ENCODE data around the gene SQSTM1.

The SQSTM1 gene

DNA sequence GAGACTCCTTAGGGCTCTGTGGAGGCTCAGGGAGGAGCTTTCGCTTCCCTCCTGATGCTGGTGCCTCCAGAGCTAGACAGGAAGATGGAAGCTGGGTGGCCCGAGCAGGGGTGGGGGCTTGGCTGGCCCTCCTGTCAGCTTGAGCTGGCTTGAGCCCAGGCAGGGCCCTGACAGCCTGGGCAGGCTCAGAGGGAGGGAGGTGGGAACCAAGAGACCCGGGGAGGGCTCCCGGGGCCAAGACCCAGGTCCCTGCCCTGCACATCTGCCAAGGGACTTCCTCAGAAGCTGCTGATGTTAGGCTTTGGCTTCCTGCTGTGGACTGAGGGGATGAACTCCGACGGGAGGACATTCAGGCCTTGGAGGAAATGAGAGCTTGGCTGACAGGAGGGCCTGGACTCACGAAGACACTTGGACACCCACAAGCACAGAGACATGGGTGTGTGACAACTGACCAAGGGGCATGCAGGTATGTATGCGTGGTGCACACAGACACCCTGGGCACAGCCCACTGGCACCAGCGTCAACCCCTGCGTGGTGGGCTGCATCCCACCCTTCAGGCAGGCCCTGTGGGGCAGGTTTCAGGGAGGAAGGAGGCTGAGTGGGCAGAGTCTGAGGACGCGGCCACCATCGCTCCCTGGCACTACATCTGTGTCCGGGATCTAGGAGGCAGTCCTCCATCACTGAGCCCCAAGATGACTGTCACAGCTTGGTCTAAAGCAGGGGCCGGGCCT is 28.7 kb upstream of the SQSTM1 start:
- H3K4me3 ChIP-seq (ENCODE audit: low read length): no peak overlapping the region
- TF ChIP-seq ZNF274 (IDR thresholded peaks at IDR 0.05; ENCODE audit: low read depth, low read length): no peak

DNA sequence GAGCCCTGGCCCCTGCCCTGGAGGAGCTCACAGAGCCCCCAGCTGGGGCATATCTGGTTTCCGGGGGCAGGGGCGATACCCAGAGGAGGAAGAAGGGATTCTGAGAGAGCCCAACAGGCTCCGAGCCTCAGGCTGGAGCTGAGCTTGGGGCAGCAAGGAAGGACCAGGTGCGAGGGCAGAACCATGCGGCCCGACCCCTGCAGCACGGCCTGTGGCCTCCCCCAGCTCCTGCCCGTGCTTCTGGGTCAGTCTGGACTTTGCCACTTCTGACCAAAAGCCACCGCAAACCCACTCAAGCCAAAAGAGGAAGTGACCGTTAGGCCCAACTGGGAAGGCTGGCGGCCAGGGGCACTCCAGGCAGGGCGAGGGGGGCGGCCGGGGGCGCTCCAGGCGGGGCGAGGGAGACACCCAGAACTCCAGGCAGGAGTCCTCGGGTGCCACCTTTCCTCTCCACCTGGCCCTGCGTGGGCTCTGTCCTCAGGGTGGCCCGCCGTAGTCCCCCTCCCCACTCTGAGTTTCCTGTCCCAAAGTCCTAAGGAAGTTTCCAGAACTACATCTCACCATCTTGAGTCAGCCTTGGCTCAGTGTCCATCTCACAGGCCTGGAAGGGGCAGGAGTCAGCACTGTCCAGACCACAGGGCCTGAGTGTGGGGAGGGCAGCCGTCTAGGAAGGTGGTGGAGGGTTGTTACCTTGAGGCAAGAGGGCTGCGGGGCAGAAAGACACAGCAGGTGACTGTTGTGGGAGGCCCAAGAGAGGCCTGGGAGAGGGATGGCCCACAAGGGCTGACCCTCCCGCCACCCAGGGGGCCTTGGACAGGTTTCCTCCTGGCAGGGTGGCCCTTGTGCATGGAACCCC is 27.9 kb upstream of the SQSTM1 start:
- H3K4me3 ChIP-seq (ENCODE audit: low read length): no peak overlapping the region
- TF ChIP-seq ZNF274 (IDR thresholded peaks at IDR 0.05; ENCODE audit: low read depth, low read length): no peak

DNA sequence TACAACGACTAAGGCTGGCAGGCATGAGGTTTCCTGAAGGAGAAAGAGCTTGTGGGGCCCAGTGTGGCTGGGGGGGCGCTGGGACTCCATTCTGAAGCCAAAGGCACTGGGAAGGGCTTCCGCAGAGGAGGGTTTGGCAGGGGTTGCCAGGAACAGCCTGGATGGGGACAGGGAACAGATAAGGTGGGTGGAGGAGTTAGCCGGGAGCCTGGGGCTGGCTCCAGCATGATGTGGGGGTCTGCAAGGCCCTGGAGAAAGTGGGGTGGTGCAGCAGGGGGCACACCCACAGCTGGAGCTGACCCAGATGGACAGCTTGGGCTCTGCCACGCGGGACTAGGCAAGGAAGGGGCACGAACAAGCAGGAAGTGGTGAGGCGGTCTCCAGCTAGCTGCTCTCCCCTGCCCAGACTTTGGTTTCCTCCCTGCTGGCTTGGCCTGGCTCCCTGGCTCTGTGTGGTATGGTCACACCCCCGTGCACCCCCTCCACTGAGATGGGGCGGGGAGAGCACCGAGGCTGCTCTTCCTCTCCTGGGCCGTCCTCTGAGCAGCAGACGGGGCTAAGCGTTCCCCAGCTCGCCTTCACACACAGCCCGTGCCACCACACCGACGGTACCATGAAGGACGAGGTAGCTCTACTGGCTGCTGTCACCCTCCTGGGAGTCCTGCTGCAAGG is 27.1 kb upstream of the SQSTM1 start, which contains the start of gene LTC4S:
TSS of gene LTC4S (plus strand) at position 519 of the 672 bp plus-strand sequence. CDS start at position 614, 95 bp downstream.
- H3K4me3 ChIP-seq (ENCODE audit: low read length): no peak within 1 kb of the TSS
- no peak for TF ChIP-seq ZNF274 (IDR thresholded peaks at IDR 0.05; ENCODE audit: low read depth, low read length)

DNA sequence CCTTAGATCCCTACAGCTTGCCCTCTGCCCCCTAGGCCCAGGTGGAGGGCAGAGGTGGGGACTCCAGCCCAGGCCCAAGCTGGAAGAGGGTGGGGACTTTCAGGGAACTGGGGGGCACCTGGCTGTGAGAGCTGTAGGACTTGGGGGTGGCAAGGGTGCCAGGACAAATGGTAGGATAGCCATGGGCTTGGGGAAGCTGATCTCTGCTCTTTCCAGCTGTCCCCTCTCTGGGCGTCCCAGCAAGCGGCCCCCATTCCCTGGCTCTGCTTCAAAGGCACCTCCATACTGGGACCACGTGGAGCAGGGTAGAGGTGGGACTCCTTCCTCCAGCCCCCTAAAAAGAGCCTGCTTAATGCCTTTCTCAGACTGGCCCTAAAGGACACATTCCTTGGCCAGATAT is 26.5 kb upstream of the SQSTM1 start:
- no peak overlapping the region for H3K4me3 ChIP-seq (ENCODE audit: low read length)
- no peak for TF ChIP-seq ZNF274 (IDR thresholded peaks at IDR 0.05; ENCODE audit: low read depth, low read length)

DNA sequence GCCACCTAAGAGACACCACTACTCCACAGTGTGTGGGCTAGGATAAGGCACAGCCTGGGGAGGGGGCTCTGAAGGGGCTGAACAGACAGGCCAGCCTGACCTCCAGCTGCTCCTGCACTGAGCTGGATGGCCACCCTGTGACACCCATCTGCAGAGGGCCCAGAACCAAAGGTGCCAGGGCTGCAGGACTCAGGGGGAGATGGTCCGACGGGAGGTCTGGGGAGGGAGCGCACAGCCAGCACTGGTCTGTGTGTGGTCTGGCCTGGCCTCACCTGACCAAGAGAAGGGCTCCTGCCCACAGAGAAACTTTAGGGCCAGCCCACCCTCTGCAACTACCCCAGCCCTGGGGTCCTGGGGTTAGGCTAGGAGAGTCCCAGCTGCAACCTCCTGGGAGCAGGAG is 26.1 kb upstream of the SQSTM1 start:
- no peak for TF ChIP-seq ZNF274 (IDR thresholded peaks at IDR 0.05; ENCODE audit: low read depth, low read length)
- H3K4me3 ChIP-seq (ENCODE audit: low read length): no peak overlapping the region

DNA sequence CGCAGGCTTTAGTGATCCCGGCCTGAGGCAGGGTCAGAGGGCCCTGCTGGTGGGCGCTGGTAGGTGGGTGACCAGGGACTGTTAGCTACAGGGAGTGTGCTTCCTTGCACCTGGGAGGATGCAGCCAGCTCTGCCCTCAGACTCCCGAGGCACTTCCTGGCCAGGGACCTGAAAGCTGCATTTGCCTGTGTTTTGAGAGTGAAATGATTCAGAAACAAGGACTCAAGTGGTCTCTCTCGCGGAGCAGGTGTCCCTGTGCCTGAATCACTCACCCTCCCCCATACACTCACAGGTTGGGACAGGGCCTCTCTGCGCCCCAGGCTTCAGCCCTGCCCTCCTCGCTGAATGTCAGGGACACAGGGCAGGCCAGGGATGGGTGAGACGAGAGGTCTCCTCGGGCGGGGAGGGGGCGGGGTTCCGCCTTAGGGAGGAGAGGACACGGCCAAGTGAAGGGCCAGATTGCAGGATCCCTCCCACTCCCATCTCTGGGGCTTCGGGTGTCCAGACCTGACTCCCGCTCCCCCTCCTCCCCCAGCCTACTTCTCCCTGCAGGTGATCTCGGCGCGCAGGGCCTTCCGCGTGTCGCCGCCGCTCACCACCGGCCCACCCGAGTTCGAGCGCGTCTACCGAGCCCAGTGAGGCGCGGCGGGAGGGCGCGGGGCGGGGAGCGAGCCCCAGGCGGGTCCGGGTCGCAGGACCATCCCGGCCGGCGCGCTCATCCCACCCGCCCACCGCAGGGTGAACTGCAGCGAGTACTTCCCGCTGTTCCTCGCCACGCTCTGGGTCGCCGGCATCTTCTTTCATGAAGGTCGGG is 25.4 kb upstream of the SQSTM1 start:
- no peak for TF ChIP-seq ZNF274 (IDR thresholded peaks at IDR 0.05; ENCODE audit: low read depth, low read length)
- peak overlapping the region; percentile 59; the same call in 1 of the 2 replicates for H3K4me3 ChIP-seq (ENCODE audit: low read length)

DNA sequence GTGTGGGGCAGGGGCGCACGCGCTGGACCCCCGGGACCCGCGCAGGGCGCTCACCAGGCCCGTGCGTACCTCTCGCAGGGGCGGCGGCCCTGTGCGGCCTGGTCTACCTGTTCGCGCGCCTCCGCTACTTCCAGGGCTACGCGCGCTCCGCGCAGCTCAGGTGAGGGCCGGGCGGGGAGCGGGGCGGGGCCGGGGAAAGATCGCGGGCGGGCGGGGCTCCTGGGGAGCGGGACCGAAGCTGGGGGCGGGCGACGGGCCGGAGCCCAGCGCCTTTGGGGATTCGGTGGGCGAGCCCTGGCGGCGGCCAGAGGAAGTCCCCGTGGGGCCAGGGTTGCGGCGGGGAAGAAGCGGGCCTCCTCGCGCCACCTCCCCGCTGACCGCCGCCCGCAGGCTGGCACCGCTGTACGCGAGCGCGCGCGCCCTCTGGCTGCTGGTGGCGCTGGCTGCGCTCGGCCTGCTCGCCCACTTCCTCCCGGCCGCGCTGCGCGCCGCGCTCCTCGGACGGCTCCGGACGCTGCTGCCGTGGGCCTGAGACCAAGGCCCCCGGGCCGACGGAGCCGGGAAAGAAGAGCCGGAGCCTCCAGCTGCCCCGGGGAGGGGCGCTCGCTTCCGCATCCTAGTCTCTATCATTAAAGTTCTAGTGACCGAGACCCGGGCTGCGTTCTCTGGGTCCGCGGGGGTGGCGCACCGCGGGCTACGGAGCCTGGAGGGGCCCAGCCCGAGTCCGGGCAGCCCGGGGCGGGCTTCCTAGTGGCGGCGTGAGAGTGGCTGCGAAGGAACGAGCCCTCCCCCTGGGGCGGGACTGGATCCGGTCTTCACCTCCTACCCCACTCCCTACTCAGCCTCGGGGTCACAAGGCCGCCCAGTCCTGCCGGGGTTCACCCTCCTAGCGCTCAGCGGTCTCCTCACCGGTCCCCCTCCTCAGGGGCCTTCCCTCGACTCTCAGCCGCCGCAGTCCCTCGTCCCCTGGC is 24.6 kb upstream of the SQSTM1 start:
- no peak for TF ChIP-seq ZNF274 (IDR thresholded peaks at IDR 0.05; ENCODE audit: low read depth, low read length)
- peak overlapping the region; percentile 59; the same call in 1 of the 2 replicates for H3K4me3 ChIP-seq (ENCODE audit: low read length)

DNA sequence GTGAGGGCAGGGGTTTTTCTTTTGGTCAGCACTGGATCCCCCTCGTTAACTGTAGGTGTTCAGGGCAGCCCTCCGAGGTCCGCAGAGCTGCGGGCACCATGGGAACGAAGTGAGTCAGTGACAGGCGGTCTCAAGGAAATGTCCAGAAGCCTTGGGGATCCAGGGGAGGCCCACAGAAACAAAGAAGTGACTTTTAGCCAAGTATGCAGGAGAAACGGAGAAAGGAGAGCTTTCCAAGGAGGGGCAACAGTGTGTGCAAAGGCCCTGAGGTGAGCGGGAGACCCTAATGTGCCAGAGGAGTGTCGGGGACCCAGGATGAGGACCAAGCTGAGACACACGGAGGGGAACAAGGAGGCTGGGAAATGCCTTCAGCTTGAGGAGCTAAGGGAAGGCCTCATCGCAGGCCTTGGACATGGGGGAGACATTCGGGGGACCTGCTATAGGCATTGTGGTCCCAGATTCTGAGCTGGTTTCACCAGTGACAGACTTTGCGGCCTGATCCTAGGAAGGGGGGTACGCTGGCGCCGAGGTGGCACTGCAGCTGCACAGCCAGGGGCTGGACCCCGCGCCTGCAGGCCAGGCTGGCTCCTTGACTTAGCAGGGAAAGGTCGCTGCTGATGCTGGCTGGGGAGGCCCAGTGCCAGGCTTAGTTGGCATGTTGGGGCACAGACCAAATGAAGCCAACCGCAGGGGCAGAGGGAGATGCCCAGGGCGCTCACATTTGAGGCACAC is 23.7 kb upstream of the SQSTM1 start:
- H3K4me3 ChIP-seq (ENCODE audit: low read length): peak overlapping the region; percentile 59; the same call in 1 of the 2 replicates
- no peak for TF ChIP-seq ZNF274 (IDR thresholded peaks at IDR 0.05; ENCODE audit: low read depth, low read length)

DNA sequence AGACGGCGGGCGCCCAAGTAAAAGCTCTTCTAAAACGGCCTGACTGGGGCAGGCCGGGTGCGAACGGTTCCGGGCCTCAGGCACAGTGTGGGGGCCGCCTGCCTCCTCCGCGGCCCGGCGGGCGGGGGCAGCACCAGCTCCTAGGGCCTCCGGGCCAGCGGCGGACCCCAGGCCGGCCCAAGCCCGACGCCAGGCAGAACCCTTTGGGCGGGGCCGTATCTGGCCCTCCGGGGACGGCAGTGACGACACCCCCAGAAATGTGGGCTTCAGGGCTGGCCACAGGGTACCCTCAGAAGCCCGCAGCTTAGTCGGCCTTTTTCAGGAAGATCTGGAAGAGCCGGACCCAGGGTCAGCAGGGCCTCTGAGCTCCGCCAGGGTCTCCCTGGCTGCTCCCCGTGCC is 23.0 kb upstream of the SQSTM1 start:
- TF ChIP-seq ZNF274 (IDR thresholded peaks at IDR 0.05; ENCODE audit: low read depth, low read length): no peak
- no peak overlapping the region for H3K4me3 ChIP-seq (ENCODE audit: low read length)

DNA sequence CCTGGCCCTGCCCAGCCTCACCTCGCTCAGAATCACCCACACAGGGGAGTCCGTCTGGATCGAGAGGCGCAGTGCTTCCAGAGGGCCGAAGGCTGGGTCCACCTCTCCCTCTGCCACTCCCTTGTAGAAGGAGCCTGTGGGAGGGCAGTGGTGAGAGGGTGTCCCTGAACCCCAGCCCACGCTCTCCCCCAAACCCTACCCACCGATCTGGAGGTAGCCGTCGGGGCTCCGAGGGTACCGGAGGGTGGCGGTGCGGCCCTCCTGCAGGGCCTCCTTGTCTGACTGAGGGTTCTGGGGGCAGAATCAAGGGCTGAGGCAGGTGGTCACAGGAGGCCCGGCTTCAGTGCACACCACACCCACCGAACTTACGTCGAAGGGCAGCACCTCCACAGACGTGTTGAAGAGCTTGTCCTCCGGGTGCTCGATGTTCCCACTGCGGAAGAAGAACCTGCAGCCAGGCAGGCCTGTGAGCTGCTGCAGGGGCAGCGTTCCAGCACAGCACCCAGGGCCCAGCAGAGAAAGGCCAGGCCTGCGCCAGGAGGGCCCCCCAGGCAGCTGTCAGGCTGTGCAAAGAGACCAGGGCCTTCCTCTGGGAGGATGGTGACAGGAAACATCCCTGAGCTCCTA is 22.4 kb upstream of the SQSTM1 start:
- no peak for TF ChIP-seq ZNF274 (IDR thresholded peaks at IDR 0.05; ENCODE audit: low read depth, low read length)
- H3K4me3 ChIP-seq (ENCODE audit: low read length): no peak overlapping the region

DNA sequence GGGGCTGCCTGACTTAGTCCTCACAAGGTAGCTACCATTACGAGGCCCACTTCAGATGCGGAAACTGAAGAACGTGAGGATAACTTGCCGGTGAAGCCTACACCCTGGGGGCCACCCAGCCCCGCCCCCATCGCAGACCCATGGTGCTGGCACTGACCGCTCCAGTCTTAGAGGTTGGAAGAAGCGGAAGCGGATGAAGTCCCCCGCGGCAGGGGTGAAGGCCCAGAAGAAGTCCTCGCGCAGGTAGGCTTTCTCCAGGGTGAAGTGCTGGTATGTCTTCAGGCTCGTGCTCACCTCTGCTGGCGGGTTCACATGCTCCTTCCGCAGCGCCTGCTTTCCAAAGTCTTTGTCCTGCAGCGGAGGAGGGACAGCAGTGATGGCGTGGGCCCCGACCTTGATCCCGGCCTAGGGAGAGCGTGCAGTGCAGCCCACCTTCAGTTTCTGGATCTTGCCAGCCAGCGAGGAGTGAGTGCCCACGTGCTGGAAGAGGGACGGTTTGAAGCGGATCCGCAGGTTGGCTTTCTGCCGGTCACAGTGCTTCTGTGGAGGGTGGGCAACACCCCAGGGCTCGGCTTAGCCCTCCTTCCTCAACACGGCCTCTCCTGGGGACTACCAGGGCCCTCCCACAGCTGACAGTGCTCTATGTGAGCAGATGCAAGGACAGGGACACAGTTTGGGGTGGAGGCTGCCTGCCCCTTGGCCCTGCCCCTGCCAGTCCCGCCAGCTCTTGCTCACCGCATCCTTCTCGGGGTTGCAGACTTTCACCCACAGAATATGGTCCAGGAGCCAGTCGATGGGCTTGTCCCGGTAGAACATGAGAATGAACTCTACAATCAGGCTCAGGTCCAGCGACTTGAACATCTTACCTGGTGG is 21.7 kb upstream of the SQSTM1 start:
- TF ChIP-seq ZNF274 (IDR thresholded peaks at IDR 0.05; ENCODE audit: low read depth, low read length): no peak
- H3K4me3 ChIP-seq (ENCODE audit: low read length): no peak overlapping the region
